ENCODE data around the gene ATXN3L. TPM values are rescaled to one million over a fixed set of nuclear protein-coding genes. Genes with fewer than 3 reads are reported as not detected.

ATXN3L gene
- total and polyA plus RNA-seq, 11 donors = not detected

DNA sequence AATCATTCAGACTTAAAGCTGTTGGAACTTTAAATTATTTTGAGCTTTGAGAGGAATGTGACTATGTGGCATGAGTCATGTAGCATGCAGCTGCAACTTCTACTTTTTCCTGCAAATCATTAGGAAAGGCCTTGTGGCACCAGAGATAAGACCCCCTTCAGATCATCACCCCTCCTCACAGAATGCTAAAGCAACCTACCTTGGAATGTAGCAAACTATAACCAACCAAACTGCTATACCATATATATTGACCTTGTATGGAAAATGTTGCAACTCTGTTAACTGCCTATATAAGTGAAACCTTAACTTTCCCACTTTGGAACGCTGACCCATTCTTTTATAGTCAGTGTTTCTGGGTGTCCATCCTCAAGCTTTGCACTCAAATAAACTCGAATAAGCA is 32.0 kb downstream of the ATXN3L start:
- H3K4me1 ChIP-seq = no peaks in the 10 kb centered on the region
- no peak for TF ChIP-seq POLR2A (IDR thresholded peaks at IDR 0.05)
- TF ChIP-seq, protein P1, sequence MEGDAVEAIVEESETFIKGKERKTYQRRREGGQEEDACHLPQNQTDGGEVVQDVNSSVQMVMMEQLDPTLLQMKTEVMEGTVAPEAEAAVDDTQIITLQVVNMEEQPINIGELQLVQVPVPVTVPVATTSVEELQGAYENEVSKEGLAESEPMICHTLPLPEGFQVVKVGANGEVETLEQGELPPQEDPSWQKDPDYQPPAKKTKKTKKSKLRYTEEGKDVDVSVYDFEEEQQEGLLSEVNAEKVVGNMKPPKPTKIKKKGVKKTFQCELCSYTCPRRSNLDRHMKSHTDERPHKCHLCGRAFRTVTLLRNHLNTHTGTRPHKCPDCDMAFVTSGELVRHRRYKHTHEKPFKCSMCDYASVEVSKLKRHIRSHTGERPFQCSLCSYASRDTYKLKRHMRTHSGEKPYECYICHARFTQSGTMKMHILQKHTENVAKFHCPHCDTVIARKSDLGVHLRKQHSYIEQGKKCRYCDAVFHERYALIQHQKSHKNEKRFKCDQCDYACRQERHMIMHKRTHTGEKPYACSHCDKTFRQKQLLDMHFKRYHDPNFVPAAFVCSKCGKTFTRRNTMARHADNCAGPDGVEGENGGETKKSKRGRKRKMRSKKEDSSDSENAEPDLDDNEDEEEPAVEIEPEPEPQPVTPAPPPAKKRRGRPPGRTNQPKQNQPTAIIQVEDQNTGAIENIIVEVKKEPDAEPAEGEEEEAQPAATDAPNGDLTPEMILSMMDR (IDR thresholded peaks at IDR 0.05) = no peak
- H3K27me3 ChIP-seq = peaks cover 0 to 12% (median 0%) of the 10 kb centered on the region in 9 donors
- 66 to 89% (median 78%) methylated on average over 2 of the region's 2 CpGs for WGBS, 4 donors
- H3K36me3 ChIP-seq = no peaks in the 10 kb centered on the region
- intact Hi-C loops (cut with DNase I) = no loop called here
- H3K4me3 ChIP-seq = no peak overlapping the region
- H3K9me3 ChIP-seq = peaks cover 0 to 16% (median 0%) of the 10 kb centered on the region in 12 donors
- ATAC-seq (no peak), DNase-seq (no peak)
- H3K27ac ChIP-seq = no peak overlapping the region

DNA sequence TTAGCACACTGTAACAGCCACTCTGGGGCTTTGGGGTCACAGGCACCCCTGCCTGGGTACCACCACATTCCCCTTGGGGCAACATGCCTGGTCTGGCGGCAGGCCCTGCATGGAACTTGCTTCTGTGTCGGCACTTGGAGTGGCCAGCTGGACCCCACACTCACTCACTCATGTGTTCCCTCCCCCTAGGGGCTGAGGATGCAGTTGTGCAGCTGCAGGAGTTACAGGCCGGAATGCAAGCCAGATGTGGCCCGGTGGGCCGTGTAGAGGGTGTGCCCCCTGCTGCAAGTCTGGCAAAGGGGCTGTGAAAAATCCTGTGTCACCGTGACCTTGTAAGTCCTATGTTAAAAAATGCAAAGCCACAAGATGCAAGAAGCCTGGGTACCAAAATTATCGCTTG is 34.2 kb downstream of the ATXN3L start:
- intact Hi-C loops (cut with DNase I) = no loop called here
- ATAC-seq (no peak), DNase-seq (no peak)
- Histone ChIP-seq H3K9me3 (peaks cover 0 to 16% (median 0%) of the 10 kb centered on the region in 12 donors), H3K27ac (no peak overlapping the region), H3K4me3 (no peak overlapping the region), H3K4me1 (no peaks in the 10 kb centered on the region), H3K27me3 (peaks cover 0 to 16% (median 0%) of the 10 kb centered on the region in 9 donors), H3K36me3 (no peaks in the 10 kb centered on the region)
- TF ChIP-seq, protein P1 (IDR thresholded peaks at IDR 0.05) = no peak
- TF ChIP-seq POLR2A (IDR thresholded peaks at IDR 0.05) = no peak
- WGBS, 4 donors = 83 to 97% (median 94%) methylated on average over 7 of the region's 7 CpGs

DNA sequence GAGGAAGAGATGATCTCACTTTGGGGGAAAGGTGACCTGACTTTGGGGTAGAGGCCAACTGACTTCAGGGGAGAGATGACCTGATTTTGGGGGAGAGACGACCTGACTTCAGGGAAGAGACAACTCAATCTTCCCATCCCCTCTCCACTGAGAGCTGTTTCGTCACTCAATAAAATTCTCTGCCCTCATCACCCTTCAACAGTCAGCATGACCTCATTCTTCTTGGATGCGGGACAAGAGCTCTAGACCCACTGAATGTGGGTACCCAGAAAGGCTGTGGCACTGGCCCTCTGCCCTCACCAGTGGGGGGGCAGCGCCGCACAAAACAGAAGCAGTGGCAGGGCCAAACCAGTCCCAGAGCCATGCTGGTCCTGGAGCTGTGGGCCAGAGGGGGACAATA is 34.6 kb downstream of the ATXN3L start:
- H3K9me3 ChIP-seq = peaks cover 0 to 16% (median 0%) of the 10 kb centered on the region in 12 donors
- intact Hi-C loops (cut with DNase I) = no loop called here
- H3K4me1 ChIP-seq = no peaks in the 10 kb centered on the region
- peaks cover 0 to 16% (median 0%) of the 10 kb centered on the region in 9 donors for H3K27me3 ChIP-seq
- no peaks in the 10 kb centered on the region for H3K36me3 ChIP-seq
- 88 to 98% (median 93%) methylated on average over 5 of the region's 5 CpGs for WGBS, 4 donors
- no peak for TF ChIP-seq POLR2A (IDR thresholded peaks at IDR 0.05)
- TF ChIP-seq, protein P1 (IDR thresholded peaks at IDR 0.05) = no peak
- DNase-seq = no peak
- no peak for ATAC-seq
- no peak overlapping the region for H3K27ac ChIP-seq
- no peak overlapping the region for H3K4me3 ChIP-seq

DNA sequence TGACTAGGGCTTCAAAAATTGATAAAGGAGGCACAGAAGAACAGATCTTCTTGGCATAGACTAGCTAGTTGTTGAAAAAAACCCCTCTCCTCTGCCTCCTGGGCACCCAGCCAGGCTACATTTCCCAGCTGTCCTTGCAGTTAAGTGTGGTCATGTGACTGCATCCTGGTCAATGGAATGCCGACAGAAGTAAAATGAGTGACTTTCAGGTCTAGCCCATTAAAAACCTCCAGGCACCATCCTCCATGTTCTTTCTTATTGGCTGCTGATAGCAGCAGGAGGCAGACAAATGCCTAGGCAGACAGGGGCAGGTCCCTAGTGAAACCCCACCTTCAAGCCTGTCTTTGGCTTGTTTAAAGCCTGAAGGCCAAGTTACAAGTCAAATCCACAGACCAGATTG is 35.3 kb downstream of the ATXN3L start:
- intact Hi-C loops (cut with DNase I) = no loop called here
- Histone ChIP-seq H3K4me3 (no peak overlapping the region), H3K36me3 (no peaks in the 10 kb centered on the region), H3K4me1 (no peaks in the 10 kb centered on the region), H3K27me3 (peaks cover 0 to 16% (median 0%) of the 10 kb centered on the region in 9 donors), H3K9me3 (peaks cover 0 to 16% (median 0%) of the 10 kb centered on the region in 12 donors), H3K27ac (no peak overlapping the region)
- ATAC-seq = no peak
- WGBS, 4 donors = 72 to 93% (median 78%) methylated on average over 1 of the region's 1 CpG
- TF ChIP-seq POLR2A (IDR thresholded peaks at IDR 0.05) = no peak
- TF ChIP-seq, protein P1 (IDR thresholded peaks at IDR 0.05) = no peak
- no peak for DNase-seq

All from heart left ventricle (tissue), 16 donors.